ENCODE data around the gene DIABLO. TPM values are rescaled to one million over a fixed set of nuclear protein-coding genes. Genes with fewer than 3 reads are reported as not detected.

Gene DIABLO
- polyA plus RNA-seq, 1 of the 3 experiments (the other 2 are of a cell fraction), result 78.9 TPM

DNA sequence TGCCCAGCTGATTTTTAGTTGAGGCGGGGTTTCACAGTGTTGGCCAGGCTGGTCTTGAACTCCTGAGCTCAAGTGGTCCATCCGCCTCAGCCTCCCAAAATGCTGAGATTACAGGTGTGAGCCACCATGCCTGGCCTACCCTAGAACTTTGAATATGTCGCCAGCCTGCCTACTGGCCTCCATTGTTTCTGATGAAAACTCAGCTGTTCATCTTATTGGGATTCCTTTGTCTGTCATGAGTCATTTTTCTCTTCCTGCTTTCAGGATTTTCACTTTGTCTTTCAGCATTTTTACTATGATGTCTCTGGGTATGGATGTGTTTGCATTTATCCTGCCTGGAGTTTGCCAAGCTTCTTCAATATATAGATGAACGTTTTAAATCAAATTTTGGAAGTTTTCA, 30.4 kb downstream of the DIABLO start:
- Histone ChIP-seq H3K4me3 (ENCODE audit: low read depth in 2 of 2, low read length in 1 of 2) (no peak overlapping the region), H3F3A (replicated peaks; ENCODE audit: insufficient read depth) (no peaks in the 10 kb centered on the region), H3K9ac (no peak overlapping the region), H3K4me1 (ENCODE audit: control insufficient read depth in 1 of 2, insufficient read depth in 2 of 2, low read depth in 1 of 2, low read length in 1 of 2) (no peaks in the 10 kb centered on the region; a peak in 1 of 4 replicates), H3K36me3 (replicated peaks in 1 of 2; ENCODE audit: control insufficient read depth in 1 of 2, insufficient read depth in 2 of 2, low read length in 1 of 2) (no peaks in the 10 kb centered on the region), H3K27ac (ENCODE audit: low read depth in 2 of 2, low read length in 1 of 2) (no peak overlapping the region), H3K4me2 (no peak overlapping the region), H3K9me3 (no peaks in the 10 kb centered on the region; the same call in 1 of the 2 replicates), H2AFZ (ENCODE audit: low read depth) (no peak overlapping the region), H3K79me2 (ENCODE audit: insufficient read depth) (no peaks in the 10 kb centered on the region), H4K20me1 (ENCODE audit: insufficient read depth) (no peaks in the 10 kb centered on the region), H3K27me3 (ENCODE audit: insufficient read depth) (no peaks in the 10 kb centered on the region), H3K9me2 (no peaks in the 10 kb centered on the region)
- POLR2A ChIA-PET, result no interaction called here
- WGBS (ENCODE audit: low lambda C conversion rate), result 71% methylated on average over 4 of the region's 4 CpGs
- no peak for TF ChIP-seq CHD2 (IDR thresholded peaks at IDR 0.05; ENCODE audit: low read length, partially characterized antibody)
- TF ChIP-seq, protein P1, sequence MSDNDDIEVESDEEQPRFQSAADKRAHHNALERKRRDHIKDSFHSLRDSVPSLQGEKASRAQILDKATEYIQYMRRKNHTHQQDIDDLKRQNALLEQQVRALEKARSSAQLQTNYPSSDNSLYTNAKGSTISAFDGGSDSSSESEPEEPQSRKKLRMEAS (IDR thresholded peaks at IDR 0.05; ENCODE audit: low read depth), result no peak
- TF ChIP-seq RAD21 (IDR thresholded peaks at IDR 0.05; ENCODE audit: low read length), result no peak
- TF ChIP-seq RXRA (IDR thresholded peaks at IDR 0.05; ENCODE audit: borderline replicate concordance, low read depth), result no peak
- no peak for TF ChIP-seq FOSL2 (IDR thresholded peaks at IDR 0.05; ENCODE audit: borderline replicate concordance, low read depth)
- no peak for TF ChIP-seq FOXJ3 (CRISPR knock-in tag; IDR thresholded peaks at IDR 0.05)
- no peak for TF ChIP-seq GABPA (IDR thresholded peaks at IDR 0.05; ENCODE audit: low read depth)
- TF ChIP-seq, protein P2, sequence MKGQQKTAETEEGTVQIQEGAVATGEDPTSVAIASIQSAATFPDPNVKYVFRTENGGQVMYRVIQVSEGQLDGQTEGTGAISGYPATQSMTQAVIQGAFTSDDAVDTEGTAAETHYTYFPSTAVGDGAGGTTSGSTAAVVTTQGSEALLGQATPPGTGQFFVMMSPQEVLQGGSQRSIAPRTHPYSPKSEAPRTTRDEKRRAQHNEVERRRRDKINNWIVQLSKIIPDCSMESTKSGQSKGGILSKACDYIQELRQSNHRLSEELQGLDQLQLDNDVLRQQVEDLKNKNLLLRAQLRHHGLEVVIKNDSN (IDR thresholded peaks at IDR 0.05; ENCODE audit: borderline replicate concordance, low read depth), result no peak
- TF ChIP-seq TCF12 (IDR thresholded peaks at IDR 0.05), result no peak
- TF ChIP-seq YY1 (IDR thresholded peaks at IDR 0.05; ENCODE audit: low read depth), result no peak
- no peak for TF ChIP-seq GATA2 (CRISPR knock-in tag; IDR thresholded peaks at IDR 0.05)
- TF ChIP-seq, protein P3, sequence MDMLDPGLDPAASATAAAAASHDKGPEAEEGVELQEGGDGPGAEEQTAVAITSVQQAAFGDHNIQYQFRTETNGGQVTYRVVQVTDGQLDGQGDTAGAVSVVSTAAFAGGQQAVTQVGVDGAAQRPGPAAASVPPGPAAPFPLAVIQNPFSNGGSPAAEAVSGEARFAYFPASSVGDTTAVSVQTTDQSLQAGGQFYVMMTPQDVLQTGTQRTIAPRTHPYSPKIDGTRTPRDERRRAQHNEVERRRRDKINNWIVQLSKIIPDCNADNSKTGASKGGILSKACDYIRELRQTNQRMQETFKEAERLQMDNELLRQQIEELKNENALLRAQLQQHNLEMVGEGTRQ (IDR thresholded peaks at IDR 0.05; ENCODE audit: borderline replicate concordance, low read depth, low read length), result no peak
- TF ChIP-seq, protein P4, sequence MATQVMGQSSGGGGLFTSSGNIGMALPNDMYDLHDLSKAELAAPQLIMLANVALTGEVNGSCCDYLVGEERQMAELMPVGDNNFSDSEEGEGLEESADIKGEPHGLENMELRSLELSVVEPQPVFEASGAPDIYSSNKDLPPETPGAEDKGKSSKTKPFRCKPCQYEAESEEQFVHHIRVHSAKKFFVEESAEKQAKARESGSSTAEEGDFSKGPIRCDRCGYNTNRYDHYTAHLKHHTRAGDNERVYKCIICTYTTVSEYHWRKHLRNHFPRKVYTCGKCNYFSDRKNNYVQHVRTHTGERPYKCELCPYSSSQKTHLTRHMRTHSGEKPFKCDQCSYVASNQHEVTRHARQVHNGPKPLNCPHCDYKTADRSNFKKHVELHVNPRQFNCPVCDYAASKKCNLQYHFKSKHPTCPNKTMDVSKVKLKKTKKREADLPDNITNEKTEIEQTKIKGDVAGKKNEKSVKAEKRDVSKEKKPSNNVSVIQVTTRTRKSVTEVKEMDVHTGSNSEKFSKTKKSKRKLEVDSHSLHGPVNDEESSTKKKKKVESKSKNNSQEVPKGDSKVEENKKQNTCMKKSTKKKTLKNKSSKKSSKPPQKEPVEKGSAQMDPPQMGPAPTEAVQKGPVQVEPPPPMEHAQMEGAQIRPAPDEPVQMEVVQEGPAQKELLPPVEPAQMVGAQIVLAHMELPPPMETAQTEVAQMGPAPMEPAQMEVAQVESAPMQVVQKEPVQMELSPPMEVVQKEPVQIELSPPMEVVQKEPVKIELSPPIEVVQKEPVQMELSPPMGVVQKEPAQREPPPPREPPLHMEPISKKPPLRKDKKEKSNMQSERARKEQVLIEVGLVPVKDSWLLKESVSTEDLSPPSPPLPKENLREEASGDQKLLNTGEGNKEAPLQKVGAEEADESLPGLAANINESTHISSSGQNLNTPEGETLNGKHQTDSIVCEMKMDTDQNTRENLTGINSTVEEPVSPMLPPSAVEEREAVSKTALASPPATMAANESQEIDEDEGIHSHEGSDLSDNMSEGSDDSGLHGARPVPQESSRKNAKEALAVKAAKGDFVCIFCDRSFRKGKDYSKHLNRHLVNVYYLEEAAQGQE (IDR thresholded peaks at IDR 0.05; ENCODE audit: low read depth, low read length), result no peak
- DNase-seq, result no peak
- CTCF ChIA-PET, result interaction anchor here (1.1 to 2.5 kb wide), 3 partner anchors 72 to 160 kb away, joined by 3 to 11 read pairs (median 5); no protein-coding TSS in a partner anchor
